Neural crest cell (in vitro differentiated cells): ENCODE measurements around the gene GIPC3. TPM values are rescaled to one million over a fixed set of nuclear protein-coding genes. Genes with fewer than 3 reads are reported as not detected.

ENCODE experiments used
- DNase-seq: peaks from one replicate; pipeline ENCODE4 v3.0.0; 2021; ENCODE audit warnings: low read depth, mixed read lengths, low spot score
- H3K27ac Mint-ChIP-seq: one replicate; pipeline ENCODE4 v1.8.0; 2021; ENCODE audit warnings: mild to moderate bottlenecking, mixed read lengths; ENCODE audit not compliant: unreplicated experiment
- H3K27me3 Mint-ChIP-seq: 2 replicates; pipeline ENCODE4 v1.8.0; 2021; ENCODE audit warnings: low read depth, mild to moderate bottlenecking, mixed read lengths
- H3K36me3 Mint-ChIP-seq: 2 replicates; pipeline ENCODE4 v1.8.0; 2021; ENCODE audit warnings: low read depth, mild to moderate bottlenecking, mixed read lengths
- H3K4me1 Mint-ChIP-seq: 2 replicates; pipeline ENCODE4 v1.8.0; 2021; ENCODE audit warnings: mixed read lengths
- H3K4me3 Mint-ChIP-seq: one replicate; pipeline ENCODE4 v1.8.0; 2021; ENCODE audit warnings: mild to moderate bottlenecking, mixed read lengths
- H3K9me3 Mint-ChIP-seq: 2 replicates; pipeline ENCODE4 v1.8.0; 2021; ENCODE audit warnings: mixed read lengths
- total RNA-seq: library from RNA; stranded (reverse); gene quantifications from 2 replicates; pipeline ENCODE4 v1.2.1, GENCODE V29; 2021
- TF ChIP-seq, protein P1 (sequence below): fragments of 200-600 bp; sonication (generic); conservative IDR thresholded peaks from 2 replicates; pipeline ENCODE4 v1.5.0; 2021; ENCODE audit warnings: antibody characterized with exemption, mild to moderate bottlenecking

Gene GIPC3
- total RNA-seq, 1 donor from 2014 or later: 0.19 TPM

DNA sequence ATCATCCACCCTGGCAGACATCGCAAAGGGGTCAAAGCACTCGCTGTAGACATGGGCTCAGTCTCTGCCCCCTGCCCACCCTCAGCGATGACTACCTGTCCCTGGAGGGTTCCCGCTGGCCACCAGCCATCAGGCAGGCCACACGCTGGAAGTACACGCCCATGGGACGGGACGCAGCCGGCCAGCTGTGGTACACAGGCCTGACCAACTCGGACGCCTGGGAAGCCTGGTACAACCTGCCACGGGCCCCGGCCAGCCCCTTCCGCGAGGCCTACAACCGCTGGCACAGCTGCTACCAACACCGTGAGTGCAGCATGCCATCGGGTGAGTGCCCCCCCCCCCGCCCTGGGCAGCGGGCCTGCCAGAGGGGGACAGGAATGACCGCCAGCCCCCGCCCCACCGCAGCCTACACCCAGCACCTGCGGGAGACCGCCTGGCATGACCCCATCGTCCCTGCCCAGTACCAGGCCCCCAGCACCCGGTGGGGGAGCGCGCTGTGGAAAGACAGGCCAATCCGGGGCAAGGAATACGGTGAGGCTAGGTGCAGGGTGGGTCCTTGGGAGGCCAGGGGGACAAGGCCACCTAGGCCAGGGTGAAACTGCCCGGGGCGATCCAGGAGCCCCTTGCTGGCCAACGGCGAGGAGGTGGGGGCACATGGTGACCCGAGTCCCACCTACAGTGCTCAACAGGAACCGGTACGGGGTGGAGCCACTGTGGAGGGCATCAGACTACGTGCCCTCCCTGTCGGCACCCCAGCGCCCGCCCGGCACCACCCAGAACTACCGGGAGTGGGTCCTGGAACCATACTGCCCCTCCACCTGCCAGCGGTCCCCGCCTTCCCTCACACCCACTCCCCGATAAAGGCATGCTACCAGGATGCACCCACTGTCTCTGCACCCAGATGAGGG, 41.9 kb upstream of the GIPC3 start:
- Mint-ChIP-seq H3K36me3 (no peaks in the 10 kb centered on the region), H3K4me1 (no peaks in the 10 kb centered on the region), H3K4me3 (no peak overlapping the region), H3K9me3 (no peaks in the 10 kb centered on the region), H3K27me3 (peaks cover 4% of the 10 kb centered on the region), H3K27ac (no peak overlapping the region)
- no peak for DNase-seq
- TF ChIP-seq, protein P1, sequence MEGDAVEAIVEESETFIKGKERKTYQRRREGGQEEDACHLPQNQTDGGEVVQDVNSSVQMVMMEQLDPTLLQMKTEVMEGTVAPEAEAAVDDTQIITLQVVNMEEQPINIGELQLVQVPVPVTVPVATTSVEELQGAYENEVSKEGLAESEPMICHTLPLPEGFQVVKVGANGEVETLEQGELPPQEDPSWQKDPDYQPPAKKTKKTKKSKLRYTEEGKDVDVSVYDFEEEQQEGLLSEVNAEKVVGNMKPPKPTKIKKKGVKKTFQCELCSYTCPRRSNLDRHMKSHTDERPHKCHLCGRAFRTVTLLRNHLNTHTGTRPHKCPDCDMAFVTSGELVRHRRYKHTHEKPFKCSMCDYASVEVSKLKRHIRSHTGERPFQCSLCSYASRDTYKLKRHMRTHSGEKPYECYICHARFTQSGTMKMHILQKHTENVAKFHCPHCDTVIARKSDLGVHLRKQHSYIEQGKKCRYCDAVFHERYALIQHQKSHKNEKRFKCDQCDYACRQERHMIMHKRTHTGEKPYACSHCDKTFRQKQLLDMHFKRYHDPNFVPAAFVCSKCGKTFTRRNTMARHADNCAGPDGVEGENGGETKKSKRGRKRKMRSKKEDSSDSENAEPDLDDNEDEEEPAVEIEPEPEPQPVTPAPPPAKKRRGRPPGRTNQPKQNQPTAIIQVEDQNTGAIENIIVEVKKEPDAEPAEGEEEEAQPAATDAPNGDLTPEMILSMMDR: no peak

DNA sequence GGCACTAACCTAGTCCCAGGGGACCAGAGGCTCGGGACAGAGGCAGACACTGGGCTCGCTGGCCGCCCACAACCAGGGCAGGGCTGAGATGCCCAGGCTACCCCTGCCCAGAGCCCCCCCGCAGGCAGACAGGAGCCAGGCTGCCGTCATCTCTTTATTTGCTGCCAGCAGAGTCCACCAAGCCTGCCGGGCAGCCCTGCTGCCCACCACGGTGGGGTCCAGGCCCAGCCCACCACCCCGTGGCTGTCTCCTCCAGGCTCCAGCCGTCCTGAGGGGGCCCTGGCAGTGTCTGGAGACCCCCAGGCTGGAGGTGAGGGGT, 41.3 kb upstream of the GIPC3 start:
- no peaks in the 10 kb centered on the region for H3K9me3 Mint-ChIP-seq
- TF ChIP-seq, protein P1: no peak

DNA sequence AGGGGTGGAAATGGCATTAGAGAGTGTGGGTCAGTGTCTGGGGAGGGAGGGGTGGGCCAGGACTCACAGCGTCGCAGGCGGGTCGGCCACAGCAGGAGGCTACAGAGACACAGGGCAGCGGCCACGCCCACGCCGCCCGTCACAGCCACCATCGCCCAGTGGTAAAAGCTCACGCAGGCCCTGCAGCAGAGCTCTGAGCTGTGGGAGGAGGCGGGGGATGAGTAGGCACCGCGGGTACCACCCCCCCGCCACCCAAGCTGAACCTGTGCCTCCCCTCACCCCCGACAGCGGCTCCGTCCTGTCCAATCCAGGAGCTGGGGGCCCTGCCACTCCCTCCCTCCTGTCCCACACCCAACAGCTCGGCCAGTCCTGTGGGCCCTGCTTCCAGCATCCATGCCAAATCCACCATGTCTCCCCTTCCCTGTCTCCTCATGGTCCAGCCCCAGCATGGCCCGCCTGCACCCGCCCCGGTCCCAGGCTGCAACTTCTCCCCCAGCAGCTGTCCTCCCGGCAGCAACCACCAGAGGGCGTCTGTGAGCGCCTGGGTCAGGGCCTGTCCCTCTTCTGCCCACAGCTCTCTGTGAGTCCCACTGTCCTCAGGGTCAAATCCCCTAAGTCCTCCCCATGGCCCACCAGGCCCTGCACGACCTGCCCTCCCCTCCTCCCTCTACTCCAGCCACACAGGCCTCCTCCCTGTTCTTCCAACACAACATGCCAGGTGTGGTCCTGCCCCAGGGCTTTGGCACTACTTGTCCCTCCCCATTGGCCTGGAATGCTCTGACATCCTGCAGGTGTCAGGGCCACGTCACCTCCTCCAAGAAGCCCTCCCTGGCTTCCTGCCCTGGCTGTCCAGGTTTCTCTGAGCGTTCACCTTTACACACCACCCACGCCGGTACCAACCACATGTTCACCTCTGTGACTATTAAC, 40.3 kb upstream of the GIPC3 start:
- Mint-ChIP-seq H3K4me3 (peak overlapping the region; percentile 77), H3K36me3 (no peaks in the 10 kb centered on the region), H3K27ac (no peak overlapping the region), H3K4me1 (no peaks in the 10 kb centered on the region), H3K27me3 (peaks cover 4% of the 10 kb centered on the region), H3K9me3 (no peaks in the 10 kb centered on the region)
- DNase-seq: peak; percentile 96
- TF ChIP-seq, protein P1: peak; percentile 92

More for the DNA sequence above, 41.3 kb upstream of the GIPC3 start:
- Mint-ChIP-seq H3K4me3 (no peak overlapping the region), H3K36me3 (no peaks in the 10 kb centered on the region), H3K4me1 (no peaks in the 10 kb centered on the region), H3K27ac (no peak overlapping the region), H3K27me3 (peaks cover 4% of the 10 kb centered on the region)
- DNase-seq: no peak

DNA sequence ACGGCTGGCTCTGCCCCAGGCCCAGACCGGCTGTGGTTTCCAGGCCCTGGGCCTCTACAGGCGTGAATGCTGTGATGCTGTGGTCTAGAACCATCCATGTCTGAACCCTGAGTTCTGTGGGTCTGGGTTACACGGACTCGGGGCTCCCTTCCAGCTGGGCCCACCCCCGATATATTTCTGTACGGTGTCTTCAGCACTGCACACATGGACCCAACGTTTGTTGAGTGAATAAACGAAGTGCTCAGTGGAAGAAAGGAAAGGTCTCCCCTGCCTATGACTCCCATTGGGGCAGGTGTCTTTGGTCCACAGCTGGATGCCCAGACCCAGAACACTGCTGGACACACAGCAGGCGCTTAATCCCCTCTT, 39.6 kb upstream of the GIPC3 start:
- Mint-ChIP-seq H3K4me1 (no peaks in the 10 kb centered on the region), H3K36me3 (no peaks in the 10 kb centered on the region), H3K27ac (no peak overlapping the region), H3K27me3 (peaks cover 4% of the 10 kb centered on the region), H3K9me3 (no peaks in the 10 kb centered on the region), H3K4me3 (peak overlapping the region; percentile 77)
- DNase-seq: no peak
- TF ChIP-seq, protein P1: no peak

DNA sequence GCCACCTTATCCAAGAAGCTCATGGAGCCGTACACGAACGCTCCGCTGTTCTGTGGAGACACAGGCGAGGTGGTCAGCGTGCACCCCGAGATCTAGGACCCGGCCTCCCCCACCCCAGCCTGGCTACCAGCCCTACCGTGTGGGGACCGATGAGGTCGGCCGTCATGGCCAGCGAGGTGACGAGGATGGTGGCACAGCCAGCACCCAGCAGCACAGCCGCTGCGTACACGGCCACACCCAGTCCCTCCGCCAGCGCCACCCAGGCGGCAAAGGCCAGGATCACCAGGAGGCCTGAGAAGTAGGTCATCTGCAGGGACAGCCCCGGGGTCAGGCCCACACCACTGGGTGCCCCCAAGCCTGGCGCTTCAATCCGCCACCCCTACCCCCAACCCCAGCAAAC, 39.2 kb upstream of the GIPC3 start:
- peaks cover 4% of the 10 kb centered on the region for H3K27me3 Mint-ChIP-seq
- H3K36me3 Mint-ChIP-seq: no peaks in the 10 kb centered on the region
- H3K27ac Mint-ChIP-seq: no peak overlapping the region
- peak overlapping the region; percentile 9 for H3K4me3 Mint-ChIP-seq
- DNase-seq: no peak
- H3K4me1 Mint-ChIP-seq: no peaks in the 10 kb centered on the region
- TF ChIP-seq, protein P1: no peak
- no peaks in the 10 kb centered on the region for H3K9me3 Mint-ChIP-seq
